Smooth muscle cell (in vitro differentiated cells): ENCODE data around the gene ZWINT. TPM values are rescaled to one million over a fixed set of nuclear protein-coding genes. Genes with fewer than 3 reads are reported as not detected.

Experiments used
- DNase-seq: peaks from one replicate; lab custom pipeline; 2025; ENCODE audit not compliant: unreplicated experiment; lab: John Stamatoyannopoulos, UW
- H2AFZ ChIP-seq: fragments of 200-600 bp; sonication (generic); 2 replicates; pipeline ENCODE4 v1.6.0; 2016; ENCODE audit warnings: antibody characterized with exemption, low read depth, mild to moderate bottlenecking
- H3F3A ChIP-seq: fragments of 200-600 bp; sonication (generic); 2 replicates; pipeline ENCODE4 v1.6.0; 2017; ENCODE audit warnings: antibody characterized with exemption, low read depth
- H3K27ac ChIP-seq: fragments of 200-600 bp; sonication (generic); 2 replicates; pipeline ENCODE4 v1.5.1; 2016; ENCODE audit warnings: low read depth, mild to moderate bottlenecking
- H3K27me3 ChIP-seq: fragments of 200-600 bp; sonication (generic); 2 replicates; pipeline ENCODE4 v1.6.1; 2016; ENCODE audit warnings: low read depth, mild to moderate bottlenecking
- H3K36me3 ChIP-seq: fragments of 200-600 bp; sonication (generic); 2 replicates; pipeline ENCODE4 v1.5.1; 2016; ENCODE audit warnings: low read depth
- H3K4me1 ChIP-seq: fragments of 200-600 bp; sonication (generic); 2 replicates; pipeline ENCODE4 v1.5.1; 2016; ENCODE audit warnings: low read depth
- H3K4me2 ChIP-seq: fragments of 200-600 bp; sonication (generic); 2 replicates; pipeline ENCODE4 v1.6.0; 2016; ENCODE audit warnings: mild to moderate bottlenecking
- H3K4me3 ChIP-seq: fragments of 200-600 bp; sonication (generic); 2 replicates; pipeline ENCODE4 v1.5.1; 2016; ENCODE audit warnings: mild to moderate bottlenecking
- H3K79me2 ChIP-seq: fragments of 200-600 bp; sonication (generic); 2 replicates; pipeline ENCODE4 v1.6.0; 2016; ENCODE audit warnings: low read depth, mild to moderate bottlenecking
- H3K9ac ChIP-seq: fragments of 200-600 bp; sonication (generic); 2 replicates; pipeline ENCODE4 v1.6.0; 2016; ENCODE audit warnings: low read depth
- H3K9me3 ChIP-seq: fragments of 200-600 bp; sonication (generic); replicated peaks from 2 replicates; pipeline ENCODE4 v1.5.1; 2016; ENCODE audit warnings: low read depth
- H4K20me1 ChIP-seq: fragments of 200-600 bp; sonication (generic); 2 replicates; pipeline ENCODE4 v1.6.0; 2016; ENCODE audit warnings: low read depth
- CTCF ChIP-seq: fragments of 200-600 bp; sonication (generic); IDR thresholded peaks from 2 replicates; pipeline ENCODE4 v1.5.1; 2017; ENCODE audit warnings: borderline replicate concordance, mild to moderate bottlenecking, antibody characterized with exemption; ENCODE audit not compliant: insufficient read depth, poor library complexity, severe bottlenecking
- WGBS: methylation state at CpG from one replicate; pipeline ENCODE4 v1.1.7; 2016; ENCODE audit warnings: low lambda C conversion rate; 5-methylcytosine and 5-hydroxymethylcytosine counted together
- polyA plus RNA-seq: library from polyadenylated mRNA; unstranded; fragments of >200 nt; fragmentation: Nextera tagmentation; extraction: Ambion mirVana; gene quantifications from 2 replicates; pipeline ENCODE4 v1.2.1, GENCODE V29; 2016
- total RNA-seq: library from RNA; depleted of rRNA; stranded (reverse); fragments of >200 nt; gene quantifications from 2 replicates; pipeline ENCODE4 v1.2.3, GENCODE V29; 2014

The ZWINT gene
- total and polyA plus RNA-seq, 2 experiments from 2014 or later, result 19.5 to 27.4 TPM

- Histone ChIP-seq H2AFZ (no peak overlapping the region), H4K20me1 (no peaks in the 10 kb centered on the region), H3K36me3 (no peaks in the 10 kb centered on the region), H3K79me2 (no peaks in the 10 kb centered on the region), H3F3A (no peaks in the 10 kb centered on the region), H3K27me3 (no peaks in the 10 kb centered on the region), H3K4me2 (no peak overlapping the region), H3K4me3 (no peak overlapping the region), H3K9me3 (no peaks in the 10 kb centered on the region), H3K27ac (no peak overlapping the region), H3K4me1 (no peaks in the 10 kb centered on the region), H3K9ac (no peak overlapping the region)
- TF ChIP-seq CTCF, result no peak
- WGBS, result 88% methylated on average over 1 of the region's 1 CpG
- DNase-seq, result no peak
Measured at GRCh38 chr10:56349611-56350010, 11.4 kb downstream of the ZWINT start.

GRCh38 chr10:56348101-56348500 lies 13.0 kb downstream of the ZWINT start:
- H3K9ac ChIP-seq, result no peak overlapping the region
- peak overlapping the region; percentile 51 for H2AFZ ChIP-seq
- no peaks in the 10 kb centered on the region for H3F3A ChIP-seq
- no peaks in the 10 kb centered on the region for H3K4me1 ChIP-seq
- no peaks in the 10 kb centered on the region for H3K36me3 ChIP-seq
- no peaks in the 10 kb centered on the region for H3K27me3 ChIP-seq
- no peaks in the 10 kb centered on the region for H3K9me3 ChIP-seq
- no peak overlapping the region for H3K4me2 ChIP-seq
- TF ChIP-seq CTCF, result no peak
- DNase-seq, result no peak
- no peaks in the 10 kb centered on the region for H3K79me2 ChIP-seq
- no peak overlapping the region for H3K27ac ChIP-seq
- 83% methylated on average over 3 of the region's 3 CpGs for WGBS
- no peaks in the 10 kb centered on the region for H4K20me1 ChIP-seq
- no peak overlapping the region for H3K4me3 ChIP-seq

- Histone ChIP-seq H3K36me3 (no peaks in the 10 kb centered on the region), H2AFZ (peak overlapping the region; percentile 75), H3K9ac (no peak overlapping the region), H3K9me3 (no peaks in the 10 kb centered on the region), H4K20me1 (no peaks in the 10 kb centered on the region), H3K4me2 (peak overlapping the region; percentile 55), H3K27me3 (no peaks in the 10 kb centered on the region), H3K4me3 (no peak overlapping the region), H3K27ac (peak overlapping the region; percentile 4), H3F3A (no peaks in the 10 kb centered on the region), H3K79me2 (no peaks in the 10 kb centered on the region), H3K4me1 (no peaks in the 10 kb centered on the region)
- no peak for DNase-seq
- TF ChIP-seq CTCF, result no peak
Measured at GRCh38 chr10:56346845-56347415, 14.1 kb downstream of the ZWINT start.

GRCh38 chr10:56341612-56342011 lies 19.4 kb downstream of the ZWINT start:
- no peak overlapping the region for H3K4me3 ChIP-seq
- H3K4me1 ChIP-seq, result no peaks in the 10 kb centered on the region
- no peaks in the 10 kb centered on the region for H3F3A ChIP-seq
- H3K27ac ChIP-seq, result no peak overlapping the region
- H3K9ac ChIP-seq, result no peak overlapping the region
- H3K9me3 ChIP-seq, result peaks cover 18% of the 10 kb centered on the region
- H4K20me1 ChIP-seq, result no peaks in the 10 kb centered on the region
- H3K79me2 ChIP-seq, result no peaks in the 10 kb centered on the region
- no peak for DNase-seq
- no peak overlapping the region for H3K4me2 ChIP-seq
- no peaks in the 10 kb centered on the region for H3K27me3 ChIP-seq
- no peak for TF ChIP-seq CTCF
- no peaks in the 10 kb centered on the region for H3K36me3 ChIP-seq
- WGBS, result 98% methylated on average over 1 of the region's 1 CpG
- H2AFZ ChIP-seq, result no peak overlapping the region
